Measurements from ENCODE around the gene LRRC56. TPM values are rescaled to one million over a fixed set of nuclear protein-coding genes. Genes with fewer than 3 reads are reported as not detected.
"Not testable (repeated sequence)": the region's sequence is repeated elsewhere in the genome, so short reads cannot be mapped to it uniquely, and the experiment has no call there.

LRRC56 gene
- total RNA-seq, 1 experiment from 2014 or later = 0.19 TPM

GRCh38 chr11:559020-559620, 21.8 kb downstream of the LRRC56 start:
- DNase-seq (ENCODE audit: low spot score) = no peak

GRCh38 chr11:559712-560304, 22.5 kb downstream of the LRRC56 start:
- DNase-seq (ENCODE audit: low spot score) = no peak

GRCh38 chr11:560305-561147, 23.2 kb downstream of the LRRC56 start, which contains the start of the genes LMNTD2 and RASSF7:
Gene LMNTD2 (minus strand): TSS chr11:560738. CDS start chr11:560716, 22 bp downstream.
Gene RASSF7 (plus strand): TSS chr11:560970. CDS start chr11:561769, 799 bp downstream.
- DNase-seq (ENCODE audit: low spot score) = peak; percentile 74

- DNase-seq (ENCODE audit: low spot score) = peak; percentile 51
Measured at GRCh38 chr11:561148-562003, 24.0 kb downstream of the LRRC56 start.

- DNase-seq (ENCODE audit: low spot score) = no peak
Measured at GRCh38 chr11:562046-562645, 24.8 kb downstream of the LRRC56 start.

GRCh38 chr11:563066-563811, 25.9 kb downstream of the LRRC56 start:
- no peak for DNase-seq (ENCODE audit: low spot score)

- DNase-seq (ENCODE audit: low spot score) = no peak
Measured at GRCh38 chr11:563812-564578, 26.7 kb downstream of the LRRC56 start.

- DNase-seq (ENCODE audit: low spot score) = no peak
Measured at GRCh38 chr11:565921-566509, 28.7 kb downstream of the LRRC56 start.

- DNase-seq (ENCODE audit: low spot score) = no peak
Measured at GRCh38 chr11:567011-567628, 29.8 kb downstream of the LRRC56 start.

GRCh38 chr11:567629-568292, 30.4 kb downstream of the LRRC56 start:
- DNase-seq (ENCODE audit: low spot score) = no peak

- peak; percentile 91 for DNase-seq (ENCODE audit: low spot score)
Measured at GRCh38 chr11:568306-569157, 31.2 kb downstream of the LRRC56 start.

GRCh38 chr11:569158-569885, 32.0 kb downstream of the LRRC56 start:
- no peak for DNase-seq (ENCODE audit: low spot score)

GRCh38 chr11:571802-572185, 34.5 kb downstream of the LRRC56 start:
- DNase-seq (ENCODE audit: low spot score) = no peak

GRCh38 chr11:573146-573759, 35.9 kb downstream of the LRRC56 start:
- no peak for DNase-seq (ENCODE audit: low spot score)

- not testable (repeated sequence) for DNase-seq (ENCODE audit: low spot score)
Measured at GRCh38 chr11:574031-574570, 36.8 kb downstream of the LRRC56 start.

All from H4 (cell line).